ENCODE data around the gene CAPN14. TPM values are rescaled to one million over a fixed set of nuclear protein-coding genes. Genes with fewer than 3 reads are reported as not detected.

Gene CAPN14
- total RNA-seq, 1 donor from 2014 or later, result 0.24 TPM

- Mint-ChIP-seq H3K36me3 (ENCODE audit: unreplicated experiment) (no peaks in the 10 kb centered on the region), H3K4me3 (ENCODE audit: unreplicated experiment) (no peak overlapping the region), H3K27me3 (ENCODE audit: unreplicated experiment) (peaks cover 8% of the 10 kb centered on the region), H3K9me3 (ENCODE audit: unreplicated experiment) (no peaks in the 10 kb centered on the region), H3K4me1 (ENCODE audit: unreplicated experiment) (no peaks in the 10 kb centered on the region), H3K27ac (ENCODE audit: unreplicated experiment) (no peak overlapping the region)
- DNase-seq (ENCODE audit: extremely low spot score, unreplicated experiment), result peak; percentile 74
- TF ChIP-seq, protein P1, sequence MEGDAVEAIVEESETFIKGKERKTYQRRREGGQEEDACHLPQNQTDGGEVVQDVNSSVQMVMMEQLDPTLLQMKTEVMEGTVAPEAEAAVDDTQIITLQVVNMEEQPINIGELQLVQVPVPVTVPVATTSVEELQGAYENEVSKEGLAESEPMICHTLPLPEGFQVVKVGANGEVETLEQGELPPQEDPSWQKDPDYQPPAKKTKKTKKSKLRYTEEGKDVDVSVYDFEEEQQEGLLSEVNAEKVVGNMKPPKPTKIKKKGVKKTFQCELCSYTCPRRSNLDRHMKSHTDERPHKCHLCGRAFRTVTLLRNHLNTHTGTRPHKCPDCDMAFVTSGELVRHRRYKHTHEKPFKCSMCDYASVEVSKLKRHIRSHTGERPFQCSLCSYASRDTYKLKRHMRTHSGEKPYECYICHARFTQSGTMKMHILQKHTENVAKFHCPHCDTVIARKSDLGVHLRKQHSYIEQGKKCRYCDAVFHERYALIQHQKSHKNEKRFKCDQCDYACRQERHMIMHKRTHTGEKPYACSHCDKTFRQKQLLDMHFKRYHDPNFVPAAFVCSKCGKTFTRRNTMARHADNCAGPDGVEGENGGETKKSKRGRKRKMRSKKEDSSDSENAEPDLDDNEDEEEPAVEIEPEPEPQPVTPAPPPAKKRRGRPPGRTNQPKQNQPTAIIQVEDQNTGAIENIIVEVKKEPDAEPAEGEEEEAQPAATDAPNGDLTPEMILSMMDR (IDR thresholded peaks at IDR 0.05), result no peak
Measured at GRCh38 chr2:31205186-31205585, 12.1 kb downstream of the CAPN14 start.

DNA sequence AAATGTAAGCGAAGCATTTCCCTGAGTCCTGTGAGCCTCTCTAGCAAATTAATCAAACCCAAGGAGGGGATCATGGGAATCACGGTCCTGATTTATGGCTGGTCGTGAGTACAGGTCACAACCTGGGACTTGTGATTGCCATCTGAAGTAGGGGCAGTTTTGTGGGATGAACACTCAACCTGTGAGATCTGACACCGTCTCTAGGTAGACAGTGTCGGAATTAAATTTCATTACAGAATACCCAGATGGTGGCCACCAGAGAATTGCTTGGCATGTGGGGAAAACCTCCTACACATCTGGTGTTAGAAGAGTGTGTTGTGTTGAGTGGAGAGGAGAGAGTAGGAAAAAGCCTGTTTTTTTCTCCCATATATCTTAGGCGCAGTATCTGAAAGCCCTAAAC lies 12.5 kb downstream of the CAPN14 start:
- H3K4me3 Mint-ChIP-seq (ENCODE audit: unreplicated experiment), result no peak overlapping the region
- no peak overlapping the region for H3K27ac Mint-ChIP-seq (ENCODE audit: unreplicated experiment)
- no peaks in the 10 kb centered on the region for H3K36me3 Mint-ChIP-seq (ENCODE audit: unreplicated experiment)
- peaks cover 8% of the 10 kb centered on the region for H3K27me3 Mint-ChIP-seq (ENCODE audit: unreplicated experiment)
- DNase-seq (ENCODE audit: extremely low spot score, unreplicated experiment), result no peak
- H3K4me1 Mint-ChIP-seq (ENCODE audit: unreplicated experiment), result no peaks in the 10 kb centered on the region
- H3K9me3 Mint-ChIP-seq (ENCODE audit: unreplicated experiment), result no peaks in the 10 kb centered on the region
- TF ChIP-seq, protein P1 (IDR thresholded peaks at IDR 0.05), result no peak

DNA sequence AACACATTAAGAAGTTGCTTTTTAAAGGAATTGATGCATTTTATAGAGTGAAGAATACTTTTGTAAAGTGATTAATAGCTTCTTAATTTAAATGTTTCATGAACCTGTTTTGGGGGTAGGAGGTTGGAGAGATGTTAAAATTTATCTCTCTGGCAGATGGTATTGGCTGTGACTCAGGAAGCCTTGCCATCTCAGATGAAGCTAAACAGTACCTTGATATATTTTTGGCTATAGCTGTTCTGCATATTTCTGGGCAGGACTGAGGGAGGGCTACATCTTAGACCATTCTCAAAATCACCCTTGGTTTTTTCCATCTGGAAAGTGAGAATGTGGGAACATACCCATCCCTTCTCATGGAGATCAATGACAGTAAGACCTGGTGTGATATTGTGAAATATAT lies 13.4 kb downstream of the CAPN14 start:
- Mint-ChIP-seq H3K4me3 (ENCODE audit: unreplicated experiment) (no peak overlapping the region), H3K4me1 (ENCODE audit: unreplicated experiment) (no peaks in the 10 kb centered on the region), H3K27ac (ENCODE audit: unreplicated experiment) (no peak overlapping the region), H3K9me3 (ENCODE audit: unreplicated experiment) (peaks cover under 1% of the 10 kb centered on the region), H3K27me3 (ENCODE audit: unreplicated experiment) (peaks cover 11% of the 10 kb centered on the region), H3K36me3 (ENCODE audit: unreplicated experiment) (no peaks in the 10 kb centered on the region)
- TF ChIP-seq, protein P1 (IDR thresholded peaks at IDR 0.05), result no peak
- DNase-seq (ENCODE audit: extremely low spot score, unreplicated experiment), result no peak

DNA sequence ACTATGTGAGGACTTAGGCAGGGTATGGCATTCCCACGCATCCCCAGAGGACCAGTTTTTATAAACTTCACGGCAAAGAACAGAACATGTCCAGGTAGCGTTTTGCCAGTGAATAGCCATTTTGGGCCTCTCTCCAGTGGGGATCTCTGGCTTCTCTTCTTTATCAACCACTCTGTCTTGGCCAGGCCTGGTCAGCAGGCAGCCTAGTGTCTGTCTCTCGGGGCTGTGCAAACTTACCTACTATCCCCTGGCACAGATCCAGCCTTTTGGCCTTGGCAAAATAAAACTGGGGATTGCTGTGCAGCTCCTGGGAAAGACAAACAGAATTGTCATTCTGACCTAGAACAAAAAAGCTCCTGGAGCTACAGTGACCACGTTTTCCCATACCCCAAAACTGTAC lies 14.5 kb downstream of the CAPN14 start:
- no peak overlapping the region for H3K27ac Mint-ChIP-seq (ENCODE audit: unreplicated experiment)
- peaks cover 15% of the 10 kb centered on the region for H3K27me3 Mint-ChIP-seq (ENCODE audit: unreplicated experiment)
- H3K4me1 Mint-ChIP-seq (ENCODE audit: unreplicated experiment), result no peaks in the 10 kb centered on the region
- peaks cover 4% of the 10 kb centered on the region for H3K9me3 Mint-ChIP-seq (ENCODE audit: unreplicated experiment)
- H3K4me3 Mint-ChIP-seq (ENCODE audit: unreplicated experiment), result no peak overlapping the region
- no peaks in the 10 kb centered on the region for H3K36me3 Mint-ChIP-seq (ENCODE audit: unreplicated experiment)
- DNase-seq (ENCODE audit: extremely low spot score, unreplicated experiment), result peak; percentile 46
- TF ChIP-seq, protein P1 (IDR thresholded peaks at IDR 0.05), result no peak

GRCh38 chr2:31202041-31202440 lies 15.3 kb downstream of the CAPN14 start:
- Mint-ChIP-seq H3K4me3 (ENCODE audit: unreplicated experiment) (no peak overlapping the region), H3K27ac (ENCODE audit: unreplicated experiment) (no peak overlapping the region), H3K4me1 (ENCODE audit: unreplicated experiment) (no peaks in the 10 kb centered on the region), H3K36me3 (ENCODE audit: unreplicated experiment) (no peaks in the 10 kb centered on the region), H3K27me3 (ENCODE audit: unreplicated experiment) (peaks cover 15% of the 10 kb centered on the region), H3K9me3 (ENCODE audit: unreplicated experiment) (peaks cover 4% of the 10 kb centered on the region)
- DNase-seq (ENCODE audit: extremely low spot score, unreplicated experiment), result peak; percentile 57
- TF ChIP-seq, protein P1 (IDR thresholded peaks at IDR 0.05), result no peak
